Right lobe of liver (tissue), 4 donors: Measurements from ENCODE around the gene VSTM2L.

Source experiments
- CTCF ChIP-seq, 4 donors: fragments of 200-600 bp in 3 of 4; fragments of 450-650 bp in 1 of 4; IDR thresholded peaks; one replicate each; pipeline versions ENCODE4 v1.5.1 to v1.8.0; 2016 to 2022; ENCODE audit warnings: antibody characterized with exemption in 4 of 4, mild to moderate bottlenecking in 2 of 4
- POLR2A ChIP-seq: fragments of 450-650 bp; IDR thresholded peaks from one replicate; pipeline ENCODE4 v1.6.1; 2017; ENCODE audit warnings: antibody characterized with exemption, mild to moderate bottlenecking
- donor health status: DM: no; HTN: no; CAD: no.
- donor health status: DM: no; HTN: no; CAD: no.
- donor health status: DM: no; HTN: yes; CAD: no.

- TF ChIP-seq CTCF (IDR thresholded peaks at IDR 0.05) (no peak), POLR2A (no peak)
Measured at GRCh38 chr20:37935435-37935834, 32.5 kb downstream of the VSTM2L start.
